D721Med (cell line): ENCODE measurements around the gene ZBTB7C.

ENCODE experiments used
- DNase-seq: peaks from one replicate; pipeline ENCODE4 v3.0.0; 2011; ENCODE audit warnings: low spot score; ENCODE audit not compliant: insufficient read length
- FAIRE-seq: peaks from 2 replicates; lab custom pipeline; 2011; peaks lifted over from hg19 to GRCh38; lab: Jason Lieb, UNC
- CTCF ChIP-seq: IDR thresholded peaks from 2 replicates; pipeline ENCODE4 v1.5.1; 2012; ENCODE audit warnings: mild to moderate bottlenecking, control low read depth; ENCODE audit not compliant: insufficient read depth; ENCODE audit errors: missing control alignments

ZBTB7C gene

GRCh38 chr18:48397021-48397420 lies 12.2 kb downstream of the ZBTB7C start:
- no peak for DNase-seq
- no peak for TF ChIP-seq CTCF
- FAIRE-seq: no peak

- no peak for FAIRE-seq
- TF ChIP-seq CTCF: no peak
Measured at GRCh38 chr18:48396561-48396960, 12.6 kb downstream of the ZBTB7C start.

GRCh38 chr18:48395646-48396045 lies 13.5 kb downstream of the ZBTB7C start:
- TF ChIP-seq CTCF: no peak
- DNase-seq: no peak
- no peak for FAIRE-seq

More at GRCh38 chr18:48396561-48396960, 12.6 kb downstream of the ZBTB7C start:
- DNase-seq: no peak

GRCh38 chr18:48394176-48394575 lies 15.0 kb downstream of the ZBTB7C start:
- no peak for TF ChIP-seq CTCF
- DNase-seq: no peak
- FAIRE-seq: no peak

GRCh38 chr18:48393776-48394175 lies 15.4 kb downstream of the ZBTB7C start:
- TF ChIP-seq CTCF: no peak
- DNase-seq: no peak
- FAIRE-seq: no peak

GRCh38 chr18:48393170-48393569 lies 16.0 kb downstream of the ZBTB7C start:
- FAIRE-seq: no peak
- DNase-seq: no peak
- TF ChIP-seq CTCF: no peak

GRCh38 chr18:48392268-48392667 lies 16.9 kb downstream of the ZBTB7C start:
- DNase-seq: no peak
- no peak for FAIRE-seq
- no peak for TF ChIP-seq CTCF
